Endothelial cell of umbilical vein (primary cell): ENCODE measurements around the gene CD79B. TPM values are rescaled to one million over a fixed set of nuclear protein-coding genes. Genes with fewer than 3 reads are reported as not detected.

Experiments
- BruUV-seq: library from RNA; stranded (reverse); fragments of 400-500 nt; replicated peaks from 2 replicates; lab custom pipeline; 2021; lab: Mats Ljungman, UMichigan
- CTCF ChIA-PET: fragments of 300-600, 350-600 bp; sonication (Branson Sonifier 250); formaldehyde crosslinking; loops from one replicate; lab custom pipeline; 2021; ENCODE audit warnings: antibody characterized with exemption, inconsistent platforms; lab: Charles Lee
- POLR2A ChIA-PET: fragments of 300-600, 350-600 bp; sonication (Branson Sonifier 250); formaldehyde crosslinking; loops from one replicate; lab custom pipeline; 2021; ENCODE audit warnings: antibody characterized with exemption, inconsistent platforms; lab: Charles Lee
- DNase-seq: peaks from one replicate; pipeline ENCODE4 v3.0.0-alpha.2; 2011; ENCODE audit warnings: low read depth, low spot score
- FAIRE-seq: peaks from 2 replicates; lab custom pipeline; 2011; peaks lifted over from hg19 to GRCh38; lab: Jason Lieb, UNC
- H2AFZ ChIP-seq: 2 replicates; pipeline ENCODE4 v1.6.0; 2012; ENCODE audit warnings: low read depth, low read length, control low read depth, inconsistent platforms
- H3K27ac ChIP-seq: 2 replicates; pipeline ENCODE4 v1.5.1; 2011; ENCODE audit warnings: low read depth, mild to moderate bottlenecking, control low read depth, low read length, moderate library complexity; ENCODE audit not compliant: insufficient read depth
- H3K27me3 ChIP-seq, 2 experiments: 2 replicates each; pipeline versions ENCODE4 v1.6.0 to v1.6.1; 2011; ENCODE audit warnings: low read length in 2 of 2, mixed read lengths in 1 of 2; ENCODE audit not compliant: control insufficient read depth in 2 of 2, insufficient read depth in 2 of 2
- H3K36me3 ChIP-seq, 2 experiments: 2 replicates in 1 of 2; 3 replicates in 1 of 2; pipeline ENCODE4 v1.5.1; 2011; ENCODE audit warnings: low read length in 2 of 2, mild to moderate bottlenecking in 1 of 2, moderate library complexity in 1 of 2; ENCODE audit not compliant: control insufficient read depth in 2 of 2, insufficient read depth in 2 of 2; ENCODE audit errors: extremely low read depth in 1 of 2
- H3K4me1 ChIP-seq: 3 replicates; pipeline ENCODE4 v1.5.1; 2011; ENCODE audit warnings: mild to moderate bottlenecking, low read length; ENCODE audit not compliant: control insufficient read depth, insufficient read depth; ENCODE audit errors: extremely low read depth
- H3K4me2 ChIP-seq: 2 replicates; pipeline ENCODE4 v1.6.1; 2011; ENCODE audit warnings: low read length, control low read depth, mixed read lengths; ENCODE audit not compliant: insufficient read depth
- H3K4me3 ChIP-seq, 3 experiments: fragments of 200-600 bp in 1 of 3; sonication (generic), shearing (Covaris generic) in 1 of 3; replicated peaks in 1 of 3; 2 replicates each; pipeline ENCODE4 v1.5.1; 2011 to 2016; ENCODE audit warnings: control low read depth in 3 of 3, low read length in 3 of 3, mild to moderate bottlenecking in 2 of 3, inconsistent platforms in 1 of 3, low read depth in 1 of 3, moderate library complexity in 1 of 3; ENCODE audit not compliant: insufficient read depth in 1 of 3
- H3K79me2 ChIP-seq: 2 replicates; pipeline ENCODE4 v1.6.0; 2012; ENCODE audit warnings: low read length, inconsistent platforms; ENCODE audit not compliant: control insufficient read depth, insufficient read depth
- H3K9ac ChIP-seq: replicated peaks from 2 replicates; pipeline ENCODE3; 2011; ENCODE audit warnings: low read length, control low read depth; ENCODE audit not compliant: insufficient read depth; ENCODE audit errors: extremely low read depth
- H3K9me1 ChIP-seq: replicated peaks from 3 replicates; pipeline ENCODE4 v1.6.0; 2011; ENCODE audit warnings: mild to moderate bottlenecking, low read length; ENCODE audit not compliant: control insufficient read depth, insufficient read depth; ENCODE audit errors: extremely low read depth
- H3K9me3 ChIP-seq: replicated peaks from 2 replicates; pipeline ENCODE4 v1.5.1; 2012; ENCODE audit warnings: low read length, inconsistent platforms; ENCODE audit not compliant: control insufficient read depth, insufficient read depth
- H4K20me1 ChIP-seq: replicated peaks from 2 replicates; pipeline ENCODE3; 2011; ENCODE audit warnings: mild to moderate bottlenecking, low read length; ENCODE audit not compliant: control insufficient read depth, insufficient read depth; ENCODE audit errors: extremely low read depth
- CTCF ChIP-seq, 2 donors: IDR thresholded peaks; 1 replicate in 1 of 2; 2 replicates in 1 of 2; pipeline ENCODE4 v1.5.1; 2011; ENCODE audit warnings: low read length in 2 of 2, mild to moderate bottlenecking in 2 of 2, moderate library complexity in 2 of 2, control low read depth in 1 of 2, inconsistent platforms in 1 of 2, low read depth in 1 of 2; ENCODE audit not compliant: insufficient read depth in 1 of 2; ENCODE audit errors: extremely low read depth in 1 of 2
- EZH2 ChIP-seq: IDR thresholded peaks from 2 replicates; pipeline ENCODE4 v1.6.1; 2012; ENCODE audit warnings: borderline replicate concordance, low read depth, mild to moderate bottlenecking, moderate library complexity, low read length, inconsistent platforms; ENCODE audit not compliant: severe bottlenecking
- GATA2 ChIP-seq: IDR thresholded peaks from 2 replicates; pipeline ENCODE4 v1.7.0; 2011; ENCODE audit warnings: low read depth, mild to moderate bottlenecking, moderate library complexity, mixed read lengths, low read length; ENCODE audit not compliant: insufficient read length, insufficient read depth
- JUN ChIP-seq: IDR thresholded peaks from 2 replicates; pipeline ENCODE4 v1.6.1; 2011; ENCODE audit warnings: borderline replicate concordance, low read depth; ENCODE audit not compliant: insufficient read length, insufficient read depth
- POLR2A ChIP-seq: IDR thresholded peaks from 2 replicates; pipeline ENCODE4 v1.6.1; 2012; ENCODE audit warnings: low read depth, mild to moderate bottlenecking, control low read depth, low read length
- POLR2AphosphoS5 ChIP-seq: IDR thresholded peaks from 2 replicates; pipeline ENCODE4 v1.6.1; 2012; ENCODE audit warnings: low read depth, mild to moderate bottlenecking, control low read depth, low read length, moderate library complexity; ENCODE audit not compliant: insufficient read depth
- dilution Hi-C: fragments of 300-500 bp; cut with MboI; formaldehyde crosslinking; loops from one replicate; pipeline ENCODE4 v1.15.0; 2019; ENCODE audit warnings: low sequenced_read_pairs; ENCODE audit not compliant: extremely low pct_ligation_motif_present
- intact Hi-C: fragments of 100-400 bp; cut with micrococcal nuclease; formaldehyde crosslinking; loops from one replicate; pipeline ENCODE4 v1.10.0; 2022
- polyA plus RNA-seq, 4 experiments: library from polyadenylated mRNA; depleted of rRNA in 3 of 4; stranded (reverse) in 3 of 4; unstranded in 1 of 4; fragments of >200 nt; gene quantifications; 2 replicates each; pipeline versions ENCODE4 v1.2.1 to v1.2.3, GENCODE V29; 2011 to 2012; ENCODE audit warnings: missing spikeins in 1 of 4
- total RNA-seq: library from RNA; stranded (reverse); gene quantifications from 2 replicates; pipeline ENCODE4 v1.2.3, GENCODE V29; 2021

The CD79B gene
- total and polyA plus RNA-seq, 2 donors (not counting 3 experiments of a cell fraction or from before 2014, with no cell fraction given), result 2.1 to 3.9 TPM

DNA sequence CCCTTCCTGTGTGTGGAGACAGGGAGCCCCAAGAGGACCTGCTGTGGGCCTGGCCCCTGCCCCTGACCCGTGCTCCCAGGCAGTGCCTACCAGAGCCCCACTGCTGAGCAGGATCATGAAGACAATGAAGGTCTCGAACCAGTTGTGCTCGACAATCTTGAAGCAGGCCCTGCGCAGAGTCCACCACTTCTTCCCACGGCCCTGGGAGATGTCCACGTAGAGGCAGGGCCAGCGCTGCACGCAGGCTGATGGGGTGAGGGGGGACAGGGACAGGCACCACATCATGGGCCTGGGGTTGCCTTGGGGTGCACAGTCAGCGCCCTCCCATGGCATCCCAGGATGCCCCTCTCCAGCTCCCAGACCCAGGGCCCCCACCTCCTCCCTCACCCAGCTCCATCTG is 16.4 kb upstream of the CD79B start:
- FAIRE-seq (no peak), DNase-seq (no peak)
- H3K4me2 ChIP-seq, result no peak overlapping the region
- no peaks in the 10 kb centered on the region for H3K79me2 ChIP-seq
- no peaks in the 10 kb centered on the region for H3K27me3 ChIP-seq
- H3K27ac ChIP-seq, result no peak overlapping the region
- CTCF ChIA-PET, result interaction anchor here (0.7 kb wide), 2 partner anchors 42 to 77 kb away, joined by 3 read pairs; no protein-coding TSS in a partner anchor
- no peaks in the 10 kb centered on the region for H3K36me3 ChIP-seq
- no peak overlapping the region for H3K4me3 ChIP-seq
- dilution Hi-C loops (no loop called here), intact Hi-C loops (no loop called here)
- H3K9me3 ChIP-seq, result no peaks in the 10 kb centered on the region
- TF ChIP-seq EZH2 (no peak), POLR2AphosphoS5 (no peak), CTCF (IDR thresholded peaks at IDR 0.05; ENCODE audit: extremely low read depth in 1 of 2, insufficient read depth in 1 of 2, low read depth in 1 of 2, low read length in 2 of 2) (no peak), GATA2 (no peak), JUN (no peak), POLR2A (no peak)
- H4K20me1 ChIP-seq, result no peaks in the 10 kb centered on the region
- POLR2A ChIA-PET, result no interaction called here
- no peaks in the 10 kb centered on the region for H3K9me1 ChIP-seq
- no TSS peak for BruUV-seq
- no peak overlapping the region for H3K9ac ChIP-seq
- no peak overlapping the region for H2AFZ ChIP-seq
- H3K4me1 ChIP-seq, result no peaks in the 10 kb centered on the region
